Measurements from ENCODE around the gene UBE2R2.
"Not testable (repeated sequence)": the region's sequence is repeated elsewhere in the genome, so short reads cannot be mapped to it uniquely, and the experiment has no call there.

UBE2R2 gene

GRCh38 chr9:33843312-33843961, 26.5 kb downstream of the UBE2R2 start:
- DNase-seq: no peak

GRCh38 chr9:33846231-33846630, 29.3 kb downstream of the UBE2R2 start:
- no peak for DNase-seq

- not testable (repeated sequence) for DNase-seq
Observed at GRCh38 chr9:33847894-33848205, 30.9 kb downstream of the UBE2R2 start.

- DNase-seq: no peak
Observed at GRCh38 chr9:33850267-33850629, 33.3 kb downstream of the UBE2R2 start.

- DNase-seq: no peak
Observed at GRCh38 chr9:33850677-33851076, 33.7 kb downstream of the UBE2R2 start.

- DNase-seq: no peak
Observed at GRCh38 chr9:33851301-33851700, 34.3 kb downstream of the UBE2R2 start.

GRCh38 chr9:33852216-33852826, 35.4 kb downstream of the UBE2R2 start:
- DNase-seq: no peak

- DNase-seq: no peak
Observed at GRCh38 chr9:33856247-33856646, 39.3 kb downstream of the UBE2R2 start.

GRCh38 chr9:33858423-33858822, 41.5 kb downstream of the UBE2R2 start:
- no peak for DNase-seq

GRCh38 chr9:33860200-33860871, 43.4 kb downstream of the UBE2R2 start:
- no peak for DNase-seq

- DNase-seq: no peak
Observed at GRCh38 chr9:33861917-33862453, 45.0 kb downstream of the UBE2R2 start.

GRCh38 chr9:33863027-33863426, 46.1 kb downstream of the UBE2R2 start:
- DNase-seq: not testable (repeated sequence)

GRCh38 chr9:33867747-33868439, 50.9 kb downstream of the UBE2R2 start:
- DNase-seq: no peak

- DNase-seq: no peak
Observed at GRCh38 chr9:33868440-33868973, 51.5 kb downstream of the UBE2R2 start.

GRCh38 chr9:33869243-33869642, 52.3 kb downstream of the UBE2R2 start:
- DNase-seq: not testable (repeated sequence)

- no peak for DNase-seq
Observed at GRCh38 chr9:33877727-33878489, 60.9 kb downstream of the UBE2R2 start.

- no peak for DNase-seq
Observed at GRCh38 chr9:33878691-33879366, 61.9 kb downstream of the UBE2R2 start.

- DNase-seq: no peak
Observed at GRCh38 chr9:33880211-33881089, 63.5 kb downstream of the UBE2R2 start.

GRCh38 chr9:33881635-33882034, 64.7 kb downstream of the UBE2R2 start:
- no peak for DNase-seq

- DNase-seq: no peak
Observed at GRCh38 chr9:33884856-33885701, 68.1 kb downstream of the UBE2R2 start.

All from T1000 (cell line).